HTR-8/SVneo (cell line): ENCODE data around the gene SAYSD1.

Source experiments
- DNase-seq: peaks from one replicate; pipeline ENCODE4 v3.0.0; 2011; ENCODE audit warnings: low spot score, mixed read lengths; ENCODE audit not compliant: insufficient read length
- FAIRE-seq: peaks from 2 replicates; lab custom pipeline; 2011; peaks lifted over from hg19 to GRCh38; lab: Jason Lieb, UNC

SAYSD1 gene

DNA sequence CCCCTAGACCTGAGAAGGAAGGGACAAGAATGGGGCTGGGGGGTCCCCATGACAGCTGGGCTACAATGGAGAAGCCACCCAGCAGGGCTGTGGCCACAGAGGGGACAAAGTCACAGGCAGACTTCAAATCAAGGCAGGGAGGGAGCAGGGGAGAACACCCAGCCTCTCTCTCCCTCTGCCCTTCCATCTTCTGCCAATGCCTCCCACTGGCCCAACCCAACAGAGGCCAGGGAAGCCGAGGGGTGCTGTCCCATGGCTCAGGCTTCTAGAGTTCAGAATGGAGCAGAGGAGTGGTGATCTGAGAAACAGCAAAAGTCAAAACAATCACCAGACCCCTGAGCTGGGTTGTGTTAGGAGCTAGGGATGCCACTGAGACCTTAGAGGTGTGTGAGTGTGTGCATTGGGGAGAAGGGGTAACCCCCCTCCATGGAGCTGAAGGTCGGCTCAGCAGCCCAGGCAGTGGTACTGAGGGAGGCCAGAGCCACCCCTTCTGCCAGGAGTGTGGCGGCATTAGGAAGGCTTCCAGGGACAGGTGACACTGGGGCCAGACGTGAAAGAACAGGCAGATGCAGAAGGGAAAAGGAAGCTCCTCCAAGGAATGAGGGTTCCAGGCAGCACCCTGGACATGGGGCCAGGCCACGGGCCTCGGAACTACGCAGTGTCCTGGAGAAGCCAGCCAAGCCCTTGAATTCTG, 54.4 kb downstream of the SAYSD1 start:
- FAIRE-seq (no peak), DNase-seq (no peak)

DNA sequence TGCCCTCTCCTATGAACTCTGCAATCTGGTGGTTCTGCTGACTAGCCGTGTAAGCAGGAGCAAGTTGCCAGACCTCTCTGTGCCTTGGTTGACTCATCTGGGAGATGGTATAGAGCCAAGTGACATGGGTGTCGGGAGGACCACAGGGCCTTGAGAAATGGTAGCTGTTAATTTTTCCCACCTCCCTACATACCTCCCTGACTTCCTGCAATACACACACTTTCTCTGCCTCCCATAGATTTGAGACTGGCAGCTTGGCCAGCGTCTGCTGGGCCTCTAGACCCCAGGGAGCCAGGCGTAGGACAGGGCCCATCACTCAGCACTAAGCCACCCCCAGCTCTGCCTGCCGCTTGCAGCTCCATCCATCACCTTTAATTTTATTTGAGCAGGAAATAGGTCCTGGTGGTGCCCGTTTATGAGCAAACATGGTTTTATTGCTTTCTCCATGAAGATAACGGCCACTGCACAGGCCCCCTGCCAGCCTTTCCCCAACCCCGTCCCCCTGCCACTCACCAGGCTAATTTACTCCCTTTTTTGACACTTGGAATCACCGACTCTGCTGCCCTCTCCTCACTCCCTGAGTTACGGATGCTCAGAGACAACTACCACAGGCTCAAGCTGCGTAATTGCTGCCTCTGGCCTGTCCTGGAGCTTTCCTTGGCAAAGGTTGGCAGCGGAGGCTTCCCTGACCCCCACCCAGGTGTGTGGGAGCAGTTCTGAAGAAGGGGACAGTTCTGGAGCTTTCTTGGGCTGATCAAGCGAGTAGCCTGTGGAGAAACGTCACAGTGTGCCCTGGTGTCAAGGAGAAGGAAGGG, 55.3 kb downstream of the SAYSD1 start:
- no peak for DNase-seq
- no peak for FAIRE-seq

DNA sequence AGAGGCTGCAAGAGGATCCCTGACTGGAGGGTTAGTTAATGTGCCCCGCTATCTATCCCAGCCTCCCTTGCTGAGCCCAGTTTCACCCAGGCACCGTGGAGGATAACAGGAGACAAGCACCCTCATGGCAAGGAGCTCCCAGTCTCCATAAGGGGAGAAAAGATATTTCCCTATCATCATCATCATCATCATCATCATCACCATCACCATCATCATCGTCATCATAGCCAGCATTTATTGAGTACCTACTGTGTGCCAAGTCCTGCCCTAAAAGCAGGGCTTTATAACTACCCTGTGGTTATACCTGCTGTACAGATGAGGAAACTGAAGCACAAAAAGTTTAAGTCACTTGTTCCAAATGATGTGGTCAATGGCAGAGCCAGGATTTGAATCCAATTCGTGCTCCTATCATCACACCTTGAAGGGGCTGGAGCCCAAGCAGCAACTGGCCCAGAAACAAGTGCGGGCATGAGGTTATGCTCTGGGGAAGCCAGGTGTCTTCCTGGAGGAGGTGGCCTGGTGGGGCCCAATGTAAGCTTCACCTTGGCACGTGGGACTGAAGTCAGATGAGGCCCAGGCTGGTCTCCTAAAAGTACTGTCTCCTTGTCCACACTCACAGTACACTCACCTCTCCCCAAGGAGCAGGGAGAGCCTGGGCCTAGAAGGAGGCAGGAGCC, 56.4 kb downstream of the SAYSD1 start:
- FAIRE-seq: no peak

DNA sequence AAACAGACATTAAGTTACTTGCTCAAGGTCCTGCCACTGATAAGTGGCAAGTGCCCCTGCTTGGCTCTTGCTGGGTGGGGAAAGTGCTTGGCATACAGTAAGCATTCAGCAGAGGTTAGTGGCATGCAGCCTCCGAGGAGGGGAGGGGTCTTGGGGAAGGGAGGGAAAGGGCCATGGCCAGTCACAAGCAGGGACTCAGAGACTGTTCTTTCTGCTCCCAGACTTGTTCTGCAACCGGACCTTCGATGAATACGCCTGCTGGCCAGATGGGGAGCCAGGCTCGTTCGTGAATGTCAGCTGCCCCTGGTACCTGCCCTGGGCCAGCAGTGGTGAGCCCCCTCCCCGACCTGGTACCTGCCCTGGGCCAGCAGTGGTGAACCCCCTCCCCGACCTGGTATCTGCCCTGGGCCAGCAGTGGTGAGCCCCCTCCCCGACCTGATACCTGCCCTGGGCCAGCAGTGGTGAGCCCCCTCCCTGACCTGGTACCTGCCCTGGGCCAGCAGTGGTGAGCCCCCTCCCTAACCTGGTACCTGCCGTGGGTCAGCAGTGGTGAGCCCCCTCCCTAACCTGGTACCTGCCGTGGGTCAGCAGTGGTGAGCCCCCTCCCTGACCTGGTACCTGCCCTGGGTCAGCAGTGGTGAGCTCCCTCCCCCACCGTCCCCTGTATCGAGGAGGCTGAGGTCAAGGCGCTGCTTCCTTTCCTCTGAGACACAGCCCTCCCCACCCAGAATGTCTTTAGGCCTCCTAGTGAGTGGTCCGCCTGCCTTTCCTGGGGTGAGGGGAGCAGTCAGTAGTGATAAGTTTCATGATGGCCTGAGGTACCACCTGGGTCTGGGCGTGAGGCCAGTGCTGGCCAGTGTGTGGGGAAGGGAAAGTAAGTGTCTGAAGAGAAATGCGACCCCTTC, 57.5 kb downstream of the SAYSD1 start:
- no peak for FAIRE-seq
- no peak for DNase-seq

More for the DNA sequence above, 56.4 kb downstream of the SAYSD1 start:
- DNase-seq: no peak

DNA sequence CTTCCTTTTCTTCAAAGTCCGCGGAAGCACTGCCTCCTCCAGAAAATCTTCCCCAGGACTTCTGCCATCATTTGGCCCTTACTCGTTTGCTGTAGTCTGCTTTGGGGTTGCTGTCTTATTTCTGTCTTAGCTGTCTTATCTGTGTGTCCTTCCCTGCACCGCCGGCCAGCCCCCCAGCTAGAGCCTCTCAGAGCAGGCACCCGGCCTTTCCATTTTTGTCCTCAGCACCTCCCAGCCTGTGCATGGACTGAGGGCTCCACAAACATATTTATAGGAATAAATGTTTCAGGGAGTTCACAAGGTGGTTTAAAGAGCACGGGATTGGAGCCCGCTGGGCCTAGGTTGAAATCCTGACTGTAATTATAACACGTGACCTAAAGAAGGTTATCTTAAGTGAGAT, 58.3 kb downstream of the SAYSD1 start:
- FAIRE-seq (no peak), DNase-seq (no peak)

DNA sequence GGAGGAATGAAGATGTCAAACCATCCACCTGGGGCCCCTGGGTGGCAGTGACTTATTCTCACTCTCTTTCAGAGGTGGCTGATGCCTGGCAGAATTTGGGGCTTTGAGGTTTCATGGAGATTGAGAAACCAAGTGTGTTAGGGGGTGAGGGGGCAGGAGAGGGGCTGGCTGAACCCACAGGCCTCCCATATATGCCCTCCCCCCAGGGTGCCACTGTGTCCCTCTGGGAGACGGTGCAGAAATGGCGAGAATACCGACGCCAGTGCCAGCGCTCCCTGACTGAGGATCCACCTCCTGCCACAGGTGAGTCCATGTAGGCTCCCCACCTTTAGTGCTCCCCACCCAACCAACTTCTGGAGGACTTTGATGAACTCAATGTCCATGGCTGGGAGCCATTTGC, 58.8 kb downstream of the SAYSD1 start:
- FAIRE-seq (no peak), DNase-seq (no peak)

DNA sequence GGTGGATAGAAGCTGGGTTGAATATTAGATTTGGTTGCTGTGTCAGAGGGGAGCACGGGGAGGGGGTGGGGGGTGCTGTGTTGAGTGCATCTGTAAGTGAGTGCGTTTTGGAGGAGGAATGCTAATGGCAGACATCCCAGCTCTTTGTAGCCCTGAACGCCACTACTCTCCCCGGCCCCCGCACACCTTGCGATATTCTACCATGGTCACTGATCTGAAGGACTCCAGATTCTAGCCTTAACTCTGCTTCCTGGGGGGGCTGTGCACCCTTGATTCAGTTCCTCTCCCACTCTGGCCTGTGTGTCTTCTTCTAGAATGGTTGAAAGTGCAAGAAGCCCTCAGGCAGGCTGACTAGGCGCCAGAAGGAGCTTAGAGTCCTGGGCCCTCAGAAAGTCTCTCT, 59.3 kb downstream of the SAYSD1 start:
- DNase-seq (no peak), FAIRE-seq (no peak)

DNA sequence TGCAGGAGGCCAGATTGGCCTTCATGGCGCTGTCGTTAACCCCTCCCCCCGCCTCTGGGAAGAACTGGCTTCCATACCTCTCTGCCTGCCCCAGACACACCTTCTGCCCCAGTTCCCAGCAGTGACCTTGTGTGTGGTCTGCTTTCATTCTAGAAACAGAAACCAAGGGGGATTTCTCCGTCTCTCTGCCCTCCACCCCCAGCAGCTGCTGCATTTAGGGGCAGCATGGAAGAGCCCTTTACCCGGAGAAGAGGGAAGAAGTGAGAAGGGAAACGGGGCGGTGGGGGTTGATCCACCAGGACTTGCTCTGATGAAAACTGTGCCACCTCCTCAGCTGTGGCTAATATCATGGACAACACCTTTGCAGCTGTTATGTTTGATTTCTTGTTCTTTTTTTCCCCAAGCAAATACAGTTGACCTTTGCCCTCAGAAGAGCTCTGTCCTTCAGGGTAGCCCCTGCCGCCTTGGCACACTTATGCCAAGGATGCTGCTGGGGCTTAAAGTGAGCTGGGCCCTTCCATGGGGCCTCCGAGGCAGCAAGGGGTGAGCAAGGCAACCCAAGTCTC, 60.3 kb downstream of the SAYSD1 start:
- no peak for FAIRE-seq

More for the DNA sequence above, 60.3 kb downstream of the SAYSD1 start:
- no peak for DNase-seq
